NCI-H774 (cell line): Measurements from ENCODE around the gene OAS3.
"Not testable (repeated sequence)": the region's sequence is repeated elsewhere in the genome, so short reads cannot be mapped to it uniquely, and the experiment has no call there.

Experiments used
- DNase-seq: peaks from one replicate; lab custom pipeline; 2025; lab: John Stamatoyannopoulos, UW

OAS3 gene

GRCh38 chr12:112957125-112957524 is 18.9 kb downstream of the OAS3 start:
- DNase-seq = not testable (repeated sequence)

DNA sequence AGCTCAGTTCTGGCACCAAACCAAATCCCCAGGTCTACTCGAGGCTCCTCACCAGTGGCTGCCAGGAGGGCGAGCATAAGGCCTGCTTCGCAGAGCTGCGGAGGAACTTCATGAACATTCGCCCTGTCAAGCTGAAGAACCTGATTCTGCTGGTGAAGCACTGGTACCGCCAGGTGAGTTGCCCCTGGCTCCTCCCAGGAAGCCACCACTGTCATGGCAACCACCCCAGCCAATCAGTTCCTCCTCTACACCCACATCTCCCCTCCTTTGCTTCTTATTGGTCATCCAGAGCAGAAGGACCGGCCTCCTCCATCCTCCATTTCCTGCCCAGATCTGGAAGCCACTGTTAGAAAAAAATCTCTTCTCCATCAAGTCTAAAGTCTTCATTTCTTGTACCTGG is 22.8 kb downstream of the OAS3 start:
- DNase-seq = no peak

DNA sequence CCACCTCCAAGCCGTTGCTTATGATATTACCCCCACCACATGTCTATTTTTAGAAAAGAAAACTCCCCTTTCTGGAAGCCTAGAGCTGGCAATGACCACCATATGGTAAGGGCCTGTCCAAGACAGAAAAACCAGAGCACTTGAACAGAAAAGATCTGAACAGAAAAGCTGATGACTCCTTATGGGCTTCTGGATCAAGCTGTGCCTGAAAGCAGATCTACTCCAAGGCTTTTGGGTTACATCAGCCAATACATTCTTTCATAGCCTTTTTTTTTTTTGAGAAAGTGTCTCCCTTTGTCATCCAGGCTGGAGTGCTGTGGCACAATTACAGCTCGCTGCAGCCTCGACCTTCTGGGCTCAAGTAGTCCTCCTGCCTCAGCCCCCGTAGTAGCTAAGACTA is 23.3 kb downstream of the OAS3 start:
- DNase-seq = no peak

DNA sequence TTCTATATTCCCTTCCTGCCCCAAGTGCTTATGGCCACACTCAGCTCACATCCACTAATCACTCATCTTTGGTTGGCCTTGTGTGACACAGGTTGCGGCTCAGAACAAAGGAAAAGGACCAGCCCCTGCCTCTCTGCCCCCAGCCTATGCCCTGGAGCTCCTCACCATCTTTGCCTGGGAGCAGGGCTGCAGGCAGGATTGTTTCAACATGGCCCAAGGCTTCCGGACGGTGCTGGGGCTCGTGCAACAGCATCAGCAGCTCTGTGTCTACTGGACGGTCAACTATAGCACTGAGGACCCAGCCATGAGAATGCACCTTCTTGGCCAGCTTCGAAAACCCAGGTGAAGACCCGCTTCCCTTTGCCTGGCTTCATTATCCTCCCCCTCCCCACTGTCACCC is 24.3 kb downstream of the OAS3 start:
- no peak for DNase-seq

DNA sequence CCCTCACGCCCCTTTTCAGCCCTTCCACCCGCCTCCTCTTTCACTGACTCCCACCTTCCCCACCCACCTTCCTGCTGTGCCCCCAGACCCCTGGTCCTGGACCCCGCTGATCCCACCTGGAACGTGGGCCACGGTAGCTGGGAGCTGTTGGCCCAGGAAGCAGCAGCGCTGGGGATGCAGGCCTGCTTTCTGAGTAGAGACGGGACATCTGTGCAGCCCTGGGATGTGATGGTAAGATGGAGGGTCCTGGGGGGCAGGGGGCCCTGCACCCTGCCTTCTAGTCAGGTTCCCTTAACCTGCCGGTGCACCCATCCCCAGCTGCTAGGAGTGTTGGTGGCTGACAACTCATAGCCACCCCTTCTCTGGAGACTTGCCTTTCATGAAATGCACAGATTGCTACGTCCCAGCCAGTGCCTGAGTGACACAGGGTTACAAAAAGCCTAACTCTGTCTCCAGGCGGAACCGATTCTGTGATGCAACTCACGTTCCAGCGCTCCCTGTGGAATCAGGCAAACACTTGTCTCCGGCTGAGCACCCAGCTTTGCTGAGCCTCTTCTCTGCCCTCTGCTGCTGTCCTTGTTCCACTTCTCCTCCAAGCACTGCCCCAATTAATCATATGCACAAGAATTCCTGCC is 25.1 kb downstream of the OAS3 start:
- DNase-seq = no peak

DNA sequence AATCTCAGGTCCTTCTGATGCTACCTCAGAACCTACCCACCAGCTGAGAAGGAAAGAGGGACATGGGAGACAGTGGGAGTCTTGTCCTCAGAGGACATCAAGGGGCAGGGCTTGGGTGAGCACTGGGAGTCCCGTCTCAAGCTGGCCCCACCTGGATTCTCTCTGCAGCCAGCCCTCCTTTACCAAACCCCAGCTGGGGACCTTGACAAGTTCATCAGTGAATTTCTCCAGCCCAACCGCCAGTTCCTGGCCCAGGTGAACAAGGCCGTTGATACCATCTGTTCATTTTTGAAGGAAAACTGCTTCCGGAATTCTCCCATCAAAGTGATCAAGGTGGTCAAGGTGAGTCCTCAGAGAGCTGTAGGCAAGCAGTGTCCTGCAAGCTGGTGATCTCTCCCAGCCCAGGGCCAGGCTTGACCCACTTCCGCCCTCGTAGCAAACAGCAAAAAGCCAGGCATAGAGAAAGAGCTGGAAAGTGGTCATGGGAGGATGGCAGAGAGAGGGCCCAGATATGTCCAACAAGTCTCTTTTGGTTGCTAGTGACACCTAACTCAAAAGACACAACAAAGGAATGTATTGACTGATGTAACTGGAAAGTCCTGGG is 25.9 kb downstream of the OAS3 start:
- no peak for DNase-seq

DNA sequence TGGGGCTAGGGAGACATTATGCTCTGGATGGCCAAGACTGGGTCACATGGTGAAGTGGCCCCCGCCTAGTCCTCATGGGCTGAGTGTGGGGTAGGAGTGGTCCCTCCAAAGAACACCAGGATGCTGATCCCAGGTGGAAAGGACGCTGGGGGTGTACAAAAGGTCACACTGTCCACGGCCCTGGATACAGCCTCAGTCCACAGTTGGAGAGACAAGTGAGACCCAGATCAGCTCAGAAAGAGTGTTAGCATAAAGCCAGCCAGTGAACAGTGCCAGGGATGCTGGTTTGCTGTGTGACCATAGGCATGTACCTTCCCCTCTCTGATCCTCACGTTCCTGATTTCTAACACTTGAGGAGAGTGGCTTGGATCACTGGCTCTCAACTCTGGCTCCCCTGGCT is 26.6 kb downstream of the OAS3 start:
- DNase-seq = no peak

DNA sequence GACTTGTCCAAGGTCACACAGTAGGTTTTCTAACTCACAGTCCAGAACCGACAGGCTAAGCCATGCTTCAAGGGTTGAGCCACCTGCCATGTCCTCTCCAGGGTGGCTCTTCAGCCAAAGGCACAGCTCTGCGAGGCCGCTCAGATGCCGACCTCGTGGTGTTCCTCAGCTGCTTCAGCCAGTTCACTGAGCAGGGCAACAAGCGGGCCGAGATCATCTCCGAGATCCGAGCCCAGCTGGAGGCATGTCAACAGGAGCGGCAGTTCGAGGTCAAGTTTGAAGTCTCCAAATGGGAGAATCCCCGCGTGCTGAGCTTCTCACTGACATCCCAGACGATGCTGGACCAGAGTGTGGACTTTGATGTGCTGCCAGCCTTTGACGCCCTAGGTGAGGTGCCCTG is 27.4 kb downstream of the OAS3 start:
- DNase-seq = no peak

DNA sequence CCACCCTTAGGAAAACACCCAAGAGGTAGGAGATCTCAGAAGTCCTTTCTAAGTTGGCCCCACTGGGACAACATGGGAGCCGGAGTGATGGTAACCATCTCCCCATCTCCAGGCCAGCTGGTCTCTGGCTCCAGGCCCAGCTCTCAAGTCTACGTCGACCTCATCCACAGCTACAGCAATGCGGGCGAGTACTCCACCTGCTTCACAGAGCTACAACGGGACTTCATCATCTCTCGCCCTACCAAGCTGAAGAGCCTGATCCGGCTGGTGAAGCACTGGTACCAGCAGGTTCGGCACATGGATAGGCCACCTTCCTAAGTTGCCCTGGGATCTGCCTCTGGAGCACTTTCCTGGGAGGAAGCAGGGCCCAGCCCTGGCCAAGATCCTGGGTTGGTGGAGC is 29.0 kb downstream of the OAS3 start:
- no peak for DNase-seq

DNA sequence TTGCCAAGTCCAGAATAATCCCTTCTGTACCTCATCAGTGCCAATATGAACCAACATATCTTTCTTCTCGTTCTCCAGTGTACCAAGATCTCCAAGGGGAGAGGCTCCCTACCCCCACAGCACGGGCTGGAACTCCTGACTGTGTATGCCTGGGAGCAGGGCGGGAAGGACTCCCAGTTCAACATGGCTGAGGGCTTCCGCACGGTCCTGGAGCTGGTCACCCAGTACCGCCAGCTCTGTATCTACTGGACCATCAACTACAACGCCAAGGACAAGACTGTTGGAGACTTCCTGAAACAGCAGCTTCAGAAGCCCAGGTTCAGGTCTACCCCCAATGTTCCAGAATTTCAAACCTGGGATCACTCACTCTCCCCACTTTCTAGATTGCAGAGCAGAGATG is 29.6 kb downstream of the OAS3 start:
- DNase-seq = no peak

- DNase-seq = no peak
These were observed 31.5 kb downstream of the OAS3 start for GRCh38 chr12:112969547-112970306.

DNA sequence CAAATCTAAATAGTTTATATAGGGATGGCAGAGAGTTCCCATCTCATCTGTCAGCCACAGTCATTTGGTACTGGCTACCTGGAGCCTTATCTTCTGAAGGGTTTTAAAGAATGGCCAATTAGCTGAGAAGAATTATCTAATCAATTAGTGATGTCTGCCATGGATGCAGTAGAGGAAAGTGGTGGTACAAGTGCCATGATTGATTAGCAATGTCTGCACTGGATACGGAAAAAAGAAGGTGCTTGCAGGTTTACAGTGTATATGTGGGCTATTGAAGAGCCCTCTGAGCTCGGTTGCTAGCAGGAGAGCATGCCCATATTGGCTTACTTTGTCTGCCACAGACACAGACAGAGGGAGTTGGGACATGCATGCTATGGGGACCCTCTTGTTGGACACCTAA is 32.1 kb downstream of the OAS3 start:
- DNase-seq = no peak

DNA sequence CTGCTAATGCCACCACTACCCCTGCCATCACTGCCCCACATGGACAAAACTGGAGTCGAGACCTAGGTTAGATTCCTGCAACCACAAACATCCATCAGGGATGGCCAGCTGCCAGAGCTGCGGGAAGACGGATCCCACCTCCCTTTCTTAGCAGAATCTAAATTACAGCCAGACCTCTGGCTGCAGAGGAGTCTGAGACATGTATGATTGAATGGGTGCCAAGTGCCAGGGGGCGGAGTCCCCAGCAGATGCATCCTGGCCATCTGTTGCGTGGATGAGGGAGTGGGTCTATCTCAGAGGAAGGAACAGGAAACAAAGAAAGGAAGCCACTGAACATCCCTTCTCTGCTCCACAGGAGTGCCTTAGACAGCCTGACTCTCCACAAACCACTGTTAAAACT is 33.0 kb downstream of the OAS3 start:
- no peak for DNase-seq

DNA sequence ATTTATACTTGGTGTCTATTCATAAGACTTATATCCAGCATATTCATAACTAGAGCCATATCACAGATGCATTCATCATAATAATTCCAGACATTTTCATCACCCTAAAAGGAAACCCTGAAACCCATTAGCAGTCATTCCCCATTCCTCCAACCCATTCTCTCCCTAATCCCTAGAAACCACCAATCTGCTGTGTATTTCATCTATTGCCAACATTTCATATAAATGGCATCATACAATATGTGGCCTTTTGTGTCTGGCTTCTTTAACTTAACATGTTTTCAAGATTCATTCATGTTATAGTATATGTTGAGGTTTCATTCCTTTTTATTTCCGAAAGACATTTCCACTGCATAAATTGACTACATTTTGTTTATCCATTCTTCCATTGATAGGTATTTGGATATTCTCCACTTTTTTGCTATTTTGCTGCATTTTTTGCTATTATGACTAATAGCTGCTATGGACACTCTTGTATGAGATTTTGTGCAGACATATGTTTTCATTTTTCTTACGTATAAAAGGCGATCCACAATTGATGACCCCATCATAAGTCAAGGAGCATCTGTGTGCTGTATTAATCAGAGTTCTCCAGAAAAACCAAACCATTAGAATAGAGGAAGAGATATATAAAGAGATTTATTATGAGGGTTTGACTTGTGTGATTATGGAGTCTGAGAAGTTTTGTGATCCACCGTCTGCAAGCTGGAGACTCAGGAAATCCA is 34.9 kb downstream of the OAS3 start:
- no peak for DNase-seq

DNA sequence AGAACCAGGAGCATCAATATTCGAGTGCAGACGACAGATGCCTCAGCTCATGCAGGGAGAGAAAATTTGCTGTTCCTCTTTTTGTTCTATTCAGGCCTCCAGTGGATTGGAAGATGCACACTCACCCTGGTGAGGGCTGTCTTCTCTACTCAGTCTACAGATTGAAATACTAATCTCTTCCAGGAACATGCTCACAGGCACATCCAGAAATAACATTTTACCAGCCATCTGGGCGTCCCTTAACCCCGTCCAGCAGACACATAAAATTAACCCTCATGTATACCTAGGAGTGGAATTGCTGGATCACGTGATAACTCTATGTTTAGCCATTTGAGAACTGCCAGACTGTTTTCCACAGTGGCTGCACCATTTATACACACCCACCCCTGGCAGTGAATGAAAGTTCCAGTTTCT is 35.6 kb downstream of the OAS3 start:
- no peak for DNase-seq

GRCh38 chr12:112974904-112975303 is 36.6 kb downstream of the OAS3 start:
- DNase-seq = no peak

GRCh38 chr12:112977139-112977538 is 38.9 kb downstream of the OAS3 start:
- no peak for DNase-seq

GRCh38 chr12:112977641-112978040 is 39.4 kb downstream of the OAS3 start:
- no peak for DNase-seq

DNA sequence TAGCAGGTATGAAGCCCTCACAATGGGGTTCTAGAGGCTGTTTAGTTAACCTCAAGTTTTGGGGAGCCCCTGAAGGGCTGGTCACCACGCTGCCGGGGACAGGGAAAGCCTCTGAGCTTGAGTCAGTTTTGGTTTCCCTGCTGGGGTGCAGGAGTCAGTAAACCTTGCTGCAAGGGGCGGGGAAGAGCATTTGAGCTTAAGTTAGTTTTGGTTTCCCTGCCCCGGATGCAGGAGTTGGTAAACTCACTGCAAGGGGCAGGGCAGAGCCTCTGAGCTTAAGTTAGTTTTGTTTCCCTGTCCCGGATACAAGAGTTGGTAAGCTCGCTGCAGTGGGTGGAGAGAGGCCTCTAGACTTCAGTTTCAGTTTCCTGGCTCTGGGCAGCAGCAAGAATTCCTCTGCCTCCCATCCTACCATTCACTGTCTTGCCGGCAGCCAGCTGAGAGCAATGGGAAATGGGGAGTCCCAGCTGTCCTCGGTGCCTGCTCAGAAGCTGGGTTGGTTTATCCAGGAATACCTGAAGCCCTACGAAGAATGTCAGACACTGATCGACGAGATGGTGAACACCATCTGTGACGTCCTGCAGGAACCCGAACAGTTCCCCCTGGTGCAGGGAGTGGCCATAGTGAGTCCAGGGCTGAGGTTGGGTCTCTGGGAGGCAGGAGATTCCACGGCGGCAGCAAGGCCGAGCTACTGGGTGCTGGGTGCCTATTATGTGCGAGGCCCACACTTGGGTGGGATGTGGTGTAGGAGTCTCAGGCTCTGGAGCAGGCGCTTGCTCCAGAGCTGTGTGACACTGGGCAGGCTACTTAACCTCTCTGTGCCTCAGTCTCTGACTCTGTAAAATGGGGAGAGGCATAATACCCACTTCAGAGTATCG is 40.1 kb downstream of the OAS3 start, which contains the start of gene OAS2:
TSS of gene OAS2 (plus strand) at position 357 of the 878 bp plus-strand sequence. CDS start at position 447, 90 bp downstream.
- no peak for DNase-seq

GRCh38 chr12:112979041-112979680 is 40.9 kb downstream of the OAS3 start:
- no peak for DNase-seq

- DNase-seq = no peak
These were observed 42.4 kb downstream of the OAS3 start for GRCh38 chr12:112980491-112981158.
